Measurements from ENCODE around the gene NOXRED1. TPM values are rescaled to one million over a fixed set of nuclear protein-coding genes. Genes with fewer than 3 reads are reported as not detected.

Gene NOXRED1
- polyA plus RNA-seq, 1 donor from 2014 or later: 0.19 TPM

- Histone ChIP-seq H3K4me3 (ENCODE audit: low read length) (no peak overlapping the region), H4K20me1 (ENCODE audit: insufficient read depth) (no peaks in the 10 kb centered on the region), H3K79me2 (replicated peaks; ENCODE audit: insufficient read depth, low read length) (no peaks in the 10 kb centered on the region), H2AFZ (ENCODE audit: low read depth, low read length) (no peak overlapping the region), H3K27ac (ENCODE audit: low read length) (no peak overlapping the region), H3K27me3 (ENCODE audit: insufficient read depth, low read depth, low read length) (no peaks in the 10 kb centered on the region), H3K9ac (ENCODE audit: low read length) (no peak overlapping the region), H3F3A (ENCODE audit: insufficient read depth, low read length, poor library complexity, severe bottlenecking) (no peaks in the 10 kb centered on the region), H3K36me3 (ENCODE audit: insufficient read depth, low read length) (no peaks in the 10 kb centered on the region), H3K9me2 (ENCODE audit: insufficient read depth, low read length) (no peaks in the 10 kb centered on the region), H3K4me2 (ENCODE audit: low read length) (no peak overlapping the region), H3K9me3 (ENCODE audit: low read length) (no peaks in the 10 kb centered on the region)
- TF ChIP-seq TAF1 (IDR thresholded peaks at IDR 0.05; ENCODE audit: low read depth) (no peak), MXI1 (conservative IDR thresholded peaks at IDR 0.05; ENCODE audit: poor library complexity, severe bottlenecking) (no peak), EZH2 (IDR thresholded peaks at IDR 0.05; ENCODE audit: borderline replicate concordance, insufficient read depth, low read length, poor library complexity, severe bottlenecking) (no peak), RAD21 (conservative IDR thresholded peaks at IDR 0.05) (no peak), POLR2AphosphoS5 (IDR thresholded peaks at IDR 0.05) (no peak), SMC3 (conservative IDR thresholded peaks at IDR 0.05; ENCODE audit: poor library complexity) (no peak), EP300 (conservative IDR thresholded peaks at IDR 0.05; ENCODE audit: poor library complexity, severe bottlenecking) (no peak)
- TF ChIP-seq, protein P1, sequence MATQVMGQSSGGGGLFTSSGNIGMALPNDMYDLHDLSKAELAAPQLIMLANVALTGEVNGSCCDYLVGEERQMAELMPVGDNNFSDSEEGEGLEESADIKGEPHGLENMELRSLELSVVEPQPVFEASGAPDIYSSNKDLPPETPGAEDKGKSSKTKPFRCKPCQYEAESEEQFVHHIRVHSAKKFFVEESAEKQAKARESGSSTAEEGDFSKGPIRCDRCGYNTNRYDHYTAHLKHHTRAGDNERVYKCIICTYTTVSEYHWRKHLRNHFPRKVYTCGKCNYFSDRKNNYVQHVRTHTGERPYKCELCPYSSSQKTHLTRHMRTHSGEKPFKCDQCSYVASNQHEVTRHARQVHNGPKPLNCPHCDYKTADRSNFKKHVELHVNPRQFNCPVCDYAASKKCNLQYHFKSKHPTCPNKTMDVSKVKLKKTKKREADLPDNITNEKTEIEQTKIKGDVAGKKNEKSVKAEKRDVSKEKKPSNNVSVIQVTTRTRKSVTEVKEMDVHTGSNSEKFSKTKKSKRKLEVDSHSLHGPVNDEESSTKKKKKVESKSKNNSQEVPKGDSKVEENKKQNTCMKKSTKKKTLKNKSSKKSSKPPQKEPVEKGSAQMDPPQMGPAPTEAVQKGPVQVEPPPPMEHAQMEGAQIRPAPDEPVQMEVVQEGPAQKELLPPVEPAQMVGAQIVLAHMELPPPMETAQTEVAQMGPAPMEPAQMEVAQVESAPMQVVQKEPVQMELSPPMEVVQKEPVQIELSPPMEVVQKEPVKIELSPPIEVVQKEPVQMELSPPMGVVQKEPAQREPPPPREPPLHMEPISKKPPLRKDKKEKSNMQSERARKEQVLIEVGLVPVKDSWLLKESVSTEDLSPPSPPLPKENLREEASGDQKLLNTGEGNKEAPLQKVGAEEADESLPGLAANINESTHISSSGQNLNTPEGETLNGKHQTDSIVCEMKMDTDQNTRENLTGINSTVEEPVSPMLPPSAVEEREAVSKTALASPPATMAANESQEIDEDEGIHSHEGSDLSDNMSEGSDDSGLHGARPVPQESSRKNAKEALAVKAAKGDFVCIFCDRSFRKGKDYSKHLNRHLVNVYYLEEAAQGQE (IDR thresholded peaks at IDR 0.05; ENCODE audit: borderline replicate concordance): no peak
- TF ChIP-seq, protein P2, sequence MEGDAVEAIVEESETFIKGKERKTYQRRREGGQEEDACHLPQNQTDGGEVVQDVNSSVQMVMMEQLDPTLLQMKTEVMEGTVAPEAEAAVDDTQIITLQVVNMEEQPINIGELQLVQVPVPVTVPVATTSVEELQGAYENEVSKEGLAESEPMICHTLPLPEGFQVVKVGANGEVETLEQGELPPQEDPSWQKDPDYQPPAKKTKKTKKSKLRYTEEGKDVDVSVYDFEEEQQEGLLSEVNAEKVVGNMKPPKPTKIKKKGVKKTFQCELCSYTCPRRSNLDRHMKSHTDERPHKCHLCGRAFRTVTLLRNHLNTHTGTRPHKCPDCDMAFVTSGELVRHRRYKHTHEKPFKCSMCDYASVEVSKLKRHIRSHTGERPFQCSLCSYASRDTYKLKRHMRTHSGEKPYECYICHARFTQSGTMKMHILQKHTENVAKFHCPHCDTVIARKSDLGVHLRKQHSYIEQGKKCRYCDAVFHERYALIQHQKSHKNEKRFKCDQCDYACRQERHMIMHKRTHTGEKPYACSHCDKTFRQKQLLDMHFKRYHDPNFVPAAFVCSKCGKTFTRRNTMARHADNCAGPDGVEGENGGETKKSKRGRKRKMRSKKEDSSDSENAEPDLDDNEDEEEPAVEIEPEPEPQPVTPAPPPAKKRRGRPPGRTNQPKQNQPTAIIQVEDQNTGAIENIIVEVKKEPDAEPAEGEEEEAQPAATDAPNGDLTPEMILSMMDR (IDR thresholded peaks at IDR 0.05; ENCODE audit: poor library complexity, severe bottlenecking): no peak
Observed at GRCh38 chr14:77353469-77354141, 69.7 kb downstream of the NOXRED1 start.

DNA sequence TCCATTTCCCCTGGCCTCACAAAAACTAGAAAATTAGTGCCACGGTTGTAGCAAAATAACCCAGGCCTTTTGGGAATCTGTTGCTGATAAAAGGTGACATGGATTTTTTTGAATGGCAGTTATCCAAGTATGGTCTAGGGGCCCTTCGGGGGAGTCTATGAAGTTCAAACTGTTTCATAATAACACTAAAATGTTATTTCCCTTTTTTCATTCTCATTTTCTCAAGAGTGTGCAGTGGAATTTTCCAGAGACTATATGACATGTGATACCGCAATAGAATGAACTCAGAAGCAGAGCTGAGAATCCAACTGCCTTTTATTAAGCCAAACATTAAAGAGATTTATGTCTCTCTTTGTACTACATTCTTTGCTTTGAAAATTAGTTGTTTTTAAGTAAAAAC lies 75.6 kb downstream of the NOXRED1 start:
- no peaks in the 10 kb centered on the region for H3K9me2 ChIP-seq (ENCODE audit: insufficient read depth, low read length)
- no peak overlapping the region for H3K9ac ChIP-seq (ENCODE audit: low read length)
- no peak overlapping the region for H3K4me2 ChIP-seq (ENCODE audit: low read length)
- H3K79me2 ChIP-seq (replicated peaks; ENCODE audit: insufficient read depth, low read length): no peaks in the 10 kb centered on the region
- no peaks in the 10 kb centered on the region for H3K9me3 ChIP-seq (ENCODE audit: low read length)
- no peak overlapping the region for H3K27ac ChIP-seq (ENCODE audit: low read length)
- H2AFZ ChIP-seq (ENCODE audit: low read depth, low read length): no peak overlapping the region
- no peaks in the 10 kb centered on the region for H3K27me3 ChIP-seq (ENCODE audit: insufficient read depth, low read depth, low read length)
- TF ChIP-seq TAF1 (IDR thresholded peaks at IDR 0.05; ENCODE audit: low read depth): no peak
- no peak for TF ChIP-seq SMC3 (conservative IDR thresholded peaks at IDR 0.05; ENCODE audit: poor library complexity)
- TF ChIP-seq POLR2AphosphoS5 (IDR thresholded peaks at IDR 0.05): no peak
- TF ChIP-seq EZH2 (IDR thresholded peaks at IDR 0.05; ENCODE audit: borderline replicate concordance, insufficient read depth, low read length, poor library complexity, severe bottlenecking): no peak
- TF ChIP-seq RAD21 (conservative IDR thresholded peaks at IDR 0.05): no peak
- TF ChIP-seq EP300 (conservative IDR thresholded peaks at IDR 0.05; ENCODE audit: poor library complexity, severe bottlenecking): no peak
- TF ChIP-seq MXI1 (conservative IDR thresholded peaks at IDR 0.05; ENCODE audit: poor library complexity, severe bottlenecking): no peak
- TF ChIP-seq, protein P1 (IDR thresholded peaks at IDR 0.05; ENCODE audit: borderline replicate concordance): no peak
- TF ChIP-seq, protein P2 (IDR thresholded peaks at IDR 0.05; ENCODE audit: poor library complexity, severe bottlenecking): no peak
- H3K36me3 ChIP-seq (ENCODE audit: insufficient read depth, low read length): no peaks in the 10 kb centered on the region
- H4K20me1 ChIP-seq (ENCODE audit: insufficient read depth): no peaks in the 10 kb centered on the region
- no peak overlapping the region for H3K4me3 ChIP-seq (ENCODE audit: low read length)
- no peaks in the 10 kb centered on the region for H3F3A ChIP-seq (ENCODE audit: insufficient read depth, low read length, poor library complexity, severe bottlenecking)

All from neural cell (in vitro differentiated cells).